ENCODE measurements around the gene STUM. TPM values are rescaled to one million over a fixed set of nuclear protein-coding genes. Genes with fewer than 3 reads are reported as not detected.

STUM gene
- total and polyA plus RNA-seq, 2 of the 8 experiments (the other 6 are each of a cell fraction or from before 2014, with no cell fraction given), result 0.76 to 1.2 TPM

DNA sequence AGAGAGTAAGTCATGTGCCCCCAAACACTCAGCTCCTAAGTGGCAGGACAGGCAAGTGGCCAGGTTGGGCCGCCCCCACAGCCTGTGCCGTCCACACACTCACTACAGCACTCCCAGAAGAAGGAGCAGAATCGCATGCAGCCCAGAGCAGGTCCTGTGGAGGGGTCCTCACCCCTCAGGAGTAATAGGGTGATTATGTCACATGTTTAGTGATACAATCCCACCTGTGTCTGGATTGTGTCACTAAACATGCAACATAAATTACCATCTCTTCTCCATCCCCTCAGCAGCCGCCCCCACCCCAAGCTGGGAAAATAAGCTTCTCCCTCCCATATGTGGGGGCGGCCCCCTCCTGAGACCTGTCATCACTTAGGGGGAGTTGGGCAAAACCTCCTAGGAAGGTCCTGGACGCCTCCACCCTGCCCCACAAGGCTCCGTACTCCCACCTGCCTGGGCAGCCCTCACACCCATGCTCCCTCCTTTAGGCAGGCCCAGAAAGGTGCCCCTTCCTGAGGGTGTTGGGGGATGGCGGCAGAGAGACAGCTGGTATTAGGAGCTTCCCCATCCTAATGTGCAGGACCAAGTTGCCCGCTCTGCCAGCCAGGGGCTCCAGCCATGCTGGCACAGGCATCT lies 56.9 kb downstream of the STUM start (continued):
- no peak for TF ChIP-seq SIN3A (conservative IDR thresholded peaks at IDR 0.05 in 1 of 2, IDR thresholded peaks at IDR 0.05 in 1 of 2; ENCODE audit: low read depth in 1 of 2, low read length in 2 of 2)
- no peak for TF ChIP-seq BRCA1 (IDR thresholded peaks at IDR 0.05; ENCODE audit: low read depth, low read length)
- no peak for TF ChIP-seq GABPA (IDR thresholded peaks at IDR 0.05; ENCODE audit: borderline replicate concordance, insufficient read depth, low read length)
- no peak for TF ChIP-seq HDAC6 (IDR thresholded peaks at IDR 0.05; ENCODE audit: low read depth, low read length)
- TF ChIP-seq TCF12 (IDR thresholded peaks at IDR 0.05; ENCODE audit: low read depth, low read length), result no peak

Data from H1 (cell line).